H9 (cell line): ENCODE data around the gene AMDHD1. TPM values are rescaled to one million over a fixed set of nuclear protein-coding genes. Genes with fewer than 3 reads are reported as not detected.

Source experiments
- DNase-seq: peaks from one replicate; pipeline ENCODE4 v3.0.0-alpha.2; 2017
- H2AFZ ChIP-seq: one replicate; pipeline ENCODE4 v1.6.1; 2013; ENCODE audit warnings: mild to moderate bottlenecking, low read length, control low read depth, moderate library complexity
- H2AK5ac ChIP-seq: 2 replicates; pipeline ENCODE4 v1.6.1; 2013; ENCODE audit warnings: low read length, control low read depth, mixed read lengths; ENCODE audit not compliant: insufficient read length
- H2BK120ac ChIP-seq: one replicate; pipeline ENCODE4 v1.6.1; 2013; ENCODE audit warnings: low read depth, mild to moderate bottlenecking, low read length, control low read depth, inconsistent platforms; ENCODE audit not compliant: poor library complexity, severe bottlenecking
- H2BK12ac ChIP-seq: 2 replicates; pipeline ENCODE4 v1.6.1; 2013; ENCODE audit warnings: low read length, control low read depth, mixed read lengths, low read depth; ENCODE audit not compliant: insufficient read length
- H2BK15ac ChIP-seq: 2 replicates; pipeline ENCODE4 v1.6.1; 2013; ENCODE audit warnings: low read depth, low read length, control low read depth
- H2BK20ac ChIP-seq: one replicate; pipeline ENCODE4 v1.6.1; 2013; ENCODE audit warnings: low read depth, mild to moderate bottlenecking, low read length, control low read depth, inconsistent platforms; ENCODE audit not compliant: poor library complexity, severe bottlenecking
- H2BK5ac ChIP-seq: 2 replicates; pipeline ENCODE4 v1.6.1; 2013; ENCODE audit warnings: low read length, control low read depth, mixed read lengths; ENCODE audit not compliant: insufficient read length
- H3K14ac ChIP-seq: 2 replicates; pipeline ENCODE4 v1.6.1; 2013; ENCODE audit warnings: low read length, control low read depth; ENCODE audit not compliant: insufficient read depth
- H3K18ac ChIP-seq: 2 replicates; pipeline ENCODE4 v1.6.1; 2013; ENCODE audit warnings: low read depth, mild to moderate bottlenecking, mixed read lengths, low read length, control low read depth; ENCODE audit not compliant: insufficient read length
- H3K23ac ChIP-seq: 2 replicates; pipeline ENCODE4 v1.6.1; 2013; ENCODE audit warnings: low read length, control low read depth, mixed read lengths, low read depth; ENCODE audit not compliant: insufficient read length
- H3K23me2 ChIP-seq: 2 replicates; pipeline ENCODE4 v1.6.1; 2013; ENCODE audit warnings: low read depth, mild to moderate bottlenecking, mixed read lengths, low read length, control low read depth; ENCODE audit not compliant: insufficient read length, poor library complexity, severe bottlenecking
- H3K27ac ChIP-seq: 2 replicates; pipeline ENCODE4 v1.5.1; 2013; ENCODE audit warnings: low read length, control low read depth, mixed read lengths, low read depth; ENCODE audit not compliant: insufficient read length
- H3K27me3 ChIP-seq: 2 replicates; pipeline ENCODE4 v1.6.1; 2013; ENCODE audit warnings: low read length, control low read depth, inconsistent platforms; ENCODE audit not compliant: insufficient read depth
- H3K4ac ChIP-seq: 2 replicates; pipeline ENCODE4 v1.6.1; 2013; ENCODE audit warnings: low read depth, mild to moderate bottlenecking, control low read depth, inconsistent platforms, low read length, moderate library complexity
- H3K4me1 ChIP-seq: 2 replicates; pipeline ENCODE4 v1.6.1; 2013; ENCODE audit warnings: low read length, control low read depth, inconsistent platforms; ENCODE audit not compliant: insufficient read depth
- H3K4me2 ChIP-seq: 2 replicates; pipeline ENCODE4 v1.6.1; 2013; ENCODE audit warnings: low read length, control low read depth, mixed read lengths; ENCODE audit not compliant: insufficient read length, insufficient read depth
- H3K56ac ChIP-seq: 2 replicates; pipeline ENCODE4 v1.6.1; 2013; ENCODE audit warnings: low read depth, mild to moderate bottlenecking, mixed read lengths, low read length, control low read depth; ENCODE audit not compliant: insufficient read length
- H3K79me1 ChIP-seq: 2 replicates; pipeline ENCODE4 v1.6.1; 2013; ENCODE audit warnings: low read depth, mild to moderate bottlenecking, moderate library complexity, low read length, control low read depth, inconsistent platforms; ENCODE audit not compliant: insufficient read depth, poor library complexity, severe bottlenecking
- H3K79me2 ChIP-seq: 2 replicates; pipeline ENCODE4 v1.6.1; 2013; ENCODE audit warnings: low read length, control low read depth, inconsistent platforms; ENCODE audit not compliant: insufficient read depth
- H3K9ac ChIP-seq: 2 replicates; pipeline ENCODE4 v1.6.1; 2013; ENCODE audit warnings: low read length, control low read depth, mixed read lengths; ENCODE audit not compliant: insufficient read length; ENCODE audit errors: extremely low read depth
- H3K9me3 ChIP-seq: one replicate; pipeline ENCODE4 v1.6.1; 2013; ENCODE audit warnings: low read depth, low read length, inconsistent platforms; ENCODE audit not compliant: control insufficient read depth
- H3T11ph ChIP-seq: one replicate; pipeline ENCODE4 v1.6.1; 2013; ENCODE audit warnings: mild to moderate bottlenecking, low read length, control low read depth, inconsistent platforms
- H4K20me1 ChIP-seq: one replicate; pipeline ENCODE4 v1.6.1; 2013; ENCODE audit not compliant: control insufficient read depth, insufficient read length, insufficient read depth
- H4K5ac ChIP-seq: 2 replicates; pipeline ENCODE4 v1.6.1; 2013; ENCODE audit warnings: low read depth, mild to moderate bottlenecking, mixed read lengths, low read length, control low read depth; ENCODE audit not compliant: insufficient read length
- H4K8ac ChIP-seq: replicated peaks from 2 replicates; pipeline ENCODE4 v1.6.1; 2013; ENCODE audit warnings: low read length, control low read depth, mixed read lengths, low read depth; ENCODE audit not compliant: insufficient read length
- H4K91ac ChIP-seq: 2 replicates; pipeline ENCODE4 v1.6.1; 2013; ENCODE audit warnings: low read depth, mild to moderate bottlenecking, moderate library complexity, mixed read lengths, low read length, control low read depth; ENCODE audit not compliant: insufficient read length
- H3K27ac Mint-ChIP-seq, 3 experiments: 2 replicates in 2 of 3; 3 replicates in 1 of 3; pipeline ENCODE4 v1.8.0; 2020 to 2021; ENCODE audit warnings: mixed read lengths in 3 of 3, mild to moderate bottlenecking in 1 of 3, moderate library complexity in 1 of 3
- H3K27me3 Mint-ChIP-seq: 2 replicates; pipeline ENCODE4 v1.8.0; 2021; ENCODE audit warnings: low read depth, mild to moderate bottlenecking, moderate library complexity, mixed read lengths
- H3K36me3 Mint-ChIP-seq, 3 experiments: 2 replicates in 2 of 3; 3 replicates in 1 of 3; pipeline ENCODE4 v1.8.0; 2020 to 2021; ENCODE audit warnings: low read depth in 3 of 3, mixed read lengths in 3 of 3; ENCODE audit not compliant: insufficient read depth in 1 of 3
- H3K4me1 Mint-ChIP-seq, 2 experiments: 2 replicates each; pipeline ENCODE4 v1.8.0; 2020; ENCODE audit warnings: mixed read lengths in 2 of 2
- H3K4me3 Mint-ChIP-seq, 2 experiments: 2 replicates in 1 of 2; 3 replicates in 1 of 2; pipeline ENCODE4 v1.8.0; 2020 to 2021; ENCODE audit warnings: mild to moderate bottlenecking in 2 of 2, mixed read lengths in 2 of 2, moderate library complexity in 1 of 2
- H3K9me3 Mint-ChIP-seq, 2 experiments: 2 replicates in 1 of 2; 3 replicates in 1 of 2; pipeline ENCODE4 v1.8.0; 2020; ENCODE audit warnings: mild to moderate bottlenecking in 2 of 2, mixed read lengths in 2 of 2, moderate library complexity in 1 of 2
- WGBS: extraction: QIAGEN DNeasy Blood & Tissue Kit; methylation state at CpG from one replicate; pipeline ENCODE4 v1.1.7; 2013; ENCODE audit warnings: missing lambda C conversion rate, low lambda C conversion rate, mixed read lengths; ENCODE audit not compliant: insufficient read length; ENCODE audit errors: extremely low coverage; 5-methylcytosine and 5-hydroxymethylcytosine counted together
- total RNA-seq: library from RNA; stranded (reverse); gene quantifications from 2 replicates; pipeline ENCODE4 v1.2.1, GENCODE V29; 2021
- TF ChIP-seq, protein P1 (sequence below): fragments of 200-600 bp; sonication (generic); conservative IDR thresholded peaks from 3 replicates; pipeline ENCODE4 v1.8.0; 2021; ENCODE audit warnings: antibody characterized with exemption, mild to moderate bottlenecking

AMDHD1 gene
- total RNA-seq, 1 experiment from 2014 or later: 0.42 TPM

DNA sequence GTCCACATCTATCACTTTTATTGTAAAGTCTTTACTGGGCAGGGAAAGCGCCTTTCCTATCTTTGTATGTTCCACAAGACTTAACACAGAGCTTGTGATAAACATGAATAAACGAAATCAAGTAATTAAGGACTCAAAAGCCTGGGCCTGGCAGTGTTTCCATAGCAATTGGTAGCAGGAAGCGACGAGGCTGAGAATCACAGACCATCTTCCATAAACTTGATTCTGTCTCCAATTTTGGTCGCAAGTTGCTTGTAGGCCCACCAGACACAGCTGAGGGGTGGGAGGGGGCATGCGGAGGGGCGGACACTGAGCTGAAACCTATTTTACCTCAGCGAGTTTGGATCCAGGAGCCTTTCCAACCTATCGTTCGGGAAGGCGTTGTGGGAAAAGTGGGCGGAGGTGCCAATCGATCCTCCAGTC is 1.0 kb upstream of the AMDHD1 start:
- H3K27ac ChIP-seq: no peak overlapping the region
- H2BK20ac ChIP-seq: no peak overlapping the region
- H3K79me2 ChIP-seq: no peaks in the 10 kb centered on the region
- H3K18ac ChIP-seq: peak overlapping the region; percentile 47
- H3T11ph ChIP-seq: no peak overlapping the region
- H3K79me1 ChIP-seq: no peaks in the 10 kb centered on the region
- peaks cover 5% of the 10 kb centered on the region for H3K23me2 ChIP-seq
- Mint-ChIP-seq H3K27me3 (peaks cover 36% of the 10 kb centered on the region), H3K9me3 (peaks cover 3 to 7% of the 10 kb centered on the region in 2 experiments; a peak in 4 of 5 replicates), H3K36me3 (peaks cover 0 to 4% (median 0%) of the 10 kb centered on the region in 3 experiments; a peak in 2 of 7 replicates), H3K4me3 (peak overlapping the region; percentile 84 to 89), H3K27ac (no peak overlapping the region; a peak in 1 of 7 replicates), H3K4me1 (peaks cover 9 to 19% of the 10 kb centered on the region in 2 experiments; a peak in 3 of 4 replicates)
- H2BK12ac ChIP-seq: no peak overlapping the region
- peaks cover 5% of the 10 kb centered on the region; the same call in 1 of the 2 replicates for H3K27me3 ChIP-seq
- no CpG with 5 or more reads among the region's 13 CpGs for WGBS
- TF ChIP-seq, protein P1, sequence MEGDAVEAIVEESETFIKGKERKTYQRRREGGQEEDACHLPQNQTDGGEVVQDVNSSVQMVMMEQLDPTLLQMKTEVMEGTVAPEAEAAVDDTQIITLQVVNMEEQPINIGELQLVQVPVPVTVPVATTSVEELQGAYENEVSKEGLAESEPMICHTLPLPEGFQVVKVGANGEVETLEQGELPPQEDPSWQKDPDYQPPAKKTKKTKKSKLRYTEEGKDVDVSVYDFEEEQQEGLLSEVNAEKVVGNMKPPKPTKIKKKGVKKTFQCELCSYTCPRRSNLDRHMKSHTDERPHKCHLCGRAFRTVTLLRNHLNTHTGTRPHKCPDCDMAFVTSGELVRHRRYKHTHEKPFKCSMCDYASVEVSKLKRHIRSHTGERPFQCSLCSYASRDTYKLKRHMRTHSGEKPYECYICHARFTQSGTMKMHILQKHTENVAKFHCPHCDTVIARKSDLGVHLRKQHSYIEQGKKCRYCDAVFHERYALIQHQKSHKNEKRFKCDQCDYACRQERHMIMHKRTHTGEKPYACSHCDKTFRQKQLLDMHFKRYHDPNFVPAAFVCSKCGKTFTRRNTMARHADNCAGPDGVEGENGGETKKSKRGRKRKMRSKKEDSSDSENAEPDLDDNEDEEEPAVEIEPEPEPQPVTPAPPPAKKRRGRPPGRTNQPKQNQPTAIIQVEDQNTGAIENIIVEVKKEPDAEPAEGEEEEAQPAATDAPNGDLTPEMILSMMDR: no peak
- no peak overlapping the region for H2BK120ac ChIP-seq
- no peak for DNase-seq
- H4K20me1 ChIP-seq: no peaks in the 10 kb centered on the region
- H3K4me2 ChIP-seq: peak overlapping the region; percentile 76
- no peak overlapping the region for H3K14ac ChIP-seq
- H3K23ac ChIP-seq: no peak overlapping the region
- no peak overlapping the region for H2AFZ ChIP-seq
- no peaks in the 10 kb centered on the region for H3K9me3 ChIP-seq
- no peak overlapping the region for H2BK5ac ChIP-seq
- H4K91ac ChIP-seq: no peak overlapping the region
- H3K4ac ChIP-seq: no peak overlapping the region
- no peak overlapping the region for H4K8ac ChIP-seq
- no peak overlapping the region for H4K5ac ChIP-seq
- no peaks in the 10 kb centered on the region for H3K4me1 ChIP-seq
- peak overlapping the region; percentile 56 for H3K9ac ChIP-seq
- H2BK15ac ChIP-seq: no peak overlapping the region
- H2AK5ac ChIP-seq: no peak overlapping the region
- no peak overlapping the region for H3K56ac ChIP-seq
